HepG2 (cell line): Measurements from ENCODE around the gene APRT. TPM values are rescaled to one million over a fixed set of nuclear protein-coding genes. Genes with fewer than 3 reads are reported as not detected.

Source experiments
- ATAC-seq: fragments of 200-7000 bp; cut with Tn5 transposase; 3 replicates; pipeline ENCODE4 v1.9.1; 2020; ENCODE audit warnings: mild to moderate bottlenecking, moderate library complexity
- BruUV-seq: library from RNA; stranded (reverse); fragments of 400-500 nt; replicated peaks from 2 replicates; lab custom pipeline; 2021; lab: Mats Ljungman, UMichigan
- CTCF ChIA-PET: fragments of 300-600 bp; formaldehyde crosslinking; extraction: SDS; loops from one replicate; lab custom pipeline; 2021; ENCODE audit warnings: low total read pairs, inconsistent platforms, low intra/inter-chr PET ratio; lab: Yijun Ruan, JAX
- POLR2A ChIA-PET: fragments of 350-600 bp; sonication (Branson Sonifier 250); formaldehyde crosslinking; loops from one replicate; lab custom pipeline; 2020; ENCODE audit warnings: antibody characterized with exemption, inconsistent platforms; lab: Yijun Ruan, JAX
- DNase-seq: peaks from one replicate; pipeline ENCODE4 v3.0.0-alpha.2; 2015; ENCODE audit warnings: low spot score
- FAIRE-seq: peaks from 3 replicates; lab custom pipeline; 2011; peaks lifted over from hg19 to GRCh38; lab: Jason Lieb, UNC
- H2AFZ ChIP-seq: one replicate; pipeline ENCODE4 v1.6.1; 2011; ENCODE audit warnings: low read length, inconsistent platforms
- H3K27ac ChIP-seq: fragments of 300-600 bp; 3 replicates; pipeline ENCODE4 v1.8.0; 2011; ENCODE audit warnings: mixed run types, mild to moderate bottlenecking, mixed read lengths, low read length, inconsistent platforms; ENCODE audit not compliant: insufficient read depth; ENCODE audit errors: extremely low read length
- H3K27me3 ChIP-seq, 2 experiments: fragments of 200-600 bp in 1 of 2; 2 replicates in 1 of 2; 3 replicates in 1 of 2; pipeline versions ENCODE4 v1.6.0 to v1.8.0; 2011; ENCODE audit warnings: low read length in 2 of 2, mild to moderate bottlenecking in 2 of 2, moderate library complexity in 2 of 2, inconsistent platforms in 1 of 2; ENCODE audit not compliant: insufficient read depth in 2 of 2, control insufficient read depth in 1 of 2
- H3K36me3 ChIP-seq, 2 experiments: fragments of 200-600 bp in 1 of 2; replicated peaks in 1 of 2; 2 replicates in 1 of 2; 3 replicates in 1 of 2; pipeline versions ENCODE4 v1.5.1 to v1.8.0; 2011; ENCODE audit warnings: low read length in 2 of 2, inconsistent platforms in 1 of 2; ENCODE audit not compliant: insufficient read depth in 2 of 2, control insufficient read depth in 1 of 2
- H3K4me1 ChIP-seq: 2 replicates; pipeline ENCODE4 v1.5.1; 2012; ENCODE audit warnings: low read length, inconsistent platforms; ENCODE audit not compliant: insufficient read depth
- H3K4me2 ChIP-seq: 2 replicates; pipeline ENCODE4 v1.6.0; 2011; ENCODE audit warnings: low read depth, low read length, inconsistent platforms
- H3K4me3 ChIP-seq, 3 experiments: fragments of 200-600 bp in 1 of 3; sonication (generic), shearing (Covaris generic) in 1 of 3; replicated peaks in 1 of 3; 2 replicates each; pipeline ENCODE4 v1.5.1; 2011 to 2016; ENCODE audit warnings: low read length in 3 of 3, inconsistent platforms in 2 of 3, low read depth in 2 of 3, mild to moderate bottlenecking in 2 of 3, control low read depth in 1 of 3, mixed read lengths in 1 of 3; ENCODE audit not compliant: insufficient read depth in 1 of 3
- H3K79me2 ChIP-seq: one replicate; pipeline ENCODE4 v1.6.1; 2011; ENCODE audit warnings: low read length, inconsistent platforms; ENCODE audit not compliant: insufficient read depth
- H3K9ac ChIP-seq: 2 replicates; pipeline ENCODE4 v1.6.0; 2011; ENCODE audit warnings: mild to moderate bottlenecking, low read depth, low read length, inconsistent platforms; ENCODE audit not compliant: insufficient read depth
- H3K9me3 ChIP-seq: 2 replicates; pipeline ENCODE4 v1.5.1; 2012; ENCODE audit warnings: mild to moderate bottlenecking, low read length
- H4K20me1 ChIP-seq: 2 replicates; pipeline ENCODE4 v1.6.0; 2011; ENCODE audit warnings: inconsistent platforms, mild to moderate bottlenecking, low read length, moderate library complexity; ENCODE audit not compliant: insufficient read depth
- AGO1 ChIP-seq: fragments of 200-400 bp; formaldehyde crosslinking; IDR thresholded peaks from 2 replicates; pipeline ENCODE4 v1.6.1; 2017; ENCODE audit warnings: mild to moderate bottlenecking, low read depth, low read length, moderate library complexity; ENCODE audit not compliant: poor library complexity, severe bottlenecking
- BORCS8-MEF2B ChIP-seq: sonication (generic); formaldehyde crosslinking; IDR thresholded peaks from 2 replicates; pipeline ENCODE4 v1.8.0; 2022; ENCODE audit warnings: mild to moderate bottlenecking, missing genetic modification reagents
- CREB1 ChIP-seq, 2 experiments: fragments of 450-650 bp in 1 of 2; IDR thresholded peaks; 2 replicates each; pipeline ENCODE4 v1.6.1; 2016 to 2017; ENCODE audit warnings: control low read depth in 1 of 2, mild to moderate bottlenecking in 1 of 2, missing compliant biosample characterization in 1 of 2, missing genetic modification characterization in 1 of 2
- CREM ChIP-seq, 2 experiments: sonication (generic) in 1 of 2; formaldehyde crosslinking in 1 of 2; IDR thresholded peaks; 2 replicates each; pipeline versions ENCODE4 v1.4.0 to v1.6.1; 2016 to 2020; ENCODE audit warnings: antibody characterized with exemption in 1 of 2, mild to moderate bottlenecking in 1 of 2, missing genetic modification reagents in 1 of 2
- HNF4G ChIP-seq, 2 experiments: sonication (generic) in 1 of 2; formaldehyde crosslinking in 1 of 2; IDR thresholded peaks; 2 replicates each; pipeline versions ENCODE4 v1.4.0 to v1.6.1; 2011 to 2020; ENCODE audit warnings: borderline replicate concordance in 2 of 2, low read depth in 2 of 2, mild to moderate bottlenecking in 2 of 2, low read length in 1 of 2, missing genetic modification reagents in 1 of 2, moderate library complexity in 1 of 2
- NAIF1 ChIP-seq: sonication (generic); formaldehyde crosslinking; IDR thresholded peaks from 2 replicates; pipeline ENCODE4 v1.5.0; 2020; ENCODE audit warnings: mild to moderate bottlenecking, missing genetic modification reagents, borderline replicate concordance
- NRL ChIP-seq: sonication (generic); formaldehyde crosslinking; IDR thresholded peaks from 2 replicates; pipeline ENCODE4 v1.5.0; 2020; ENCODE audit warnings: missing genetic modification reagents, mild to moderate bottlenecking, moderate library complexity, borderline replicate concordance
- RCOR2 ChIP-seq: IDR thresholded peaks from 2 replicates; pipeline ENCODE4 v1.6.1; 2016; ENCODE audit warnings: missing biosample characterization, missing genetic modification reagents
- REXO4 ChIP-seq: sonication (generic); formaldehyde crosslinking; IDR thresholded peaks from 2 replicates; pipeline ENCODE4 v1.8.0; 2022; ENCODE audit warnings: missing genetic modification reagents, mild to moderate bottlenecking, borderline replicate concordance
- SAP130 ChIP-seq: IDR thresholded peaks from 2 replicates; pipeline ENCODE4 v1.6.1; 2016; ENCODE audit warnings: low read depth
- SMAD9 ChIP-seq: sonication (generic); formaldehyde crosslinking; IDR thresholded peaks from 2 replicates; pipeline ENCODE4 v1.5.1; 2020; ENCODE audit warnings: mild to moderate bottlenecking, missing genetic modification reagents
- ZNF383 ChIP-seq: sonication (generic); formaldehyde crosslinking; IDR thresholded peaks from 2 replicates; pipeline ENCODE4 v1.4.0; 2020; ENCODE audit warnings: missing genetic modification reagents, mild to moderate bottlenecking, borderline replicate concordance
- WGBS: methylation state at CpG from one replicate; pipeline ENCODE4 v1.1.6; 2017; ENCODE audit warnings: low lambda C conversion rate; 5-methylcytosine and 5-hydroxymethylcytosine counted together
- in situ Hi-C: cut with HindIII; loops from 2 replicates; pipeline ENCODE4 v1.10.0; 2017; ENCODE audit warnings: low pct_unique_long_range_greater_than_20kb; ENCODE audit not compliant: extremely low pct_ligation_motif_present
- intact Hi-C: fragments of 100-400 bp; cut with micrococcal nuclease; formaldehyde crosslinking; loops from one replicate; pipeline ENCODE4 v1.10.0; 2022; ENCODE audit not compliant: unreplicated experiment
- polyA plus RNA-seq, 8 experiments: library from polyadenylated mRNA; depleted of rRNA in 3 of 8; stranded (reverse) in 7 of 8; unstranded in 1 of 8; fragments of >200 nt; fragmentation: Illumina TruSeq in 4 of 8; extraction: Trizol in 4 of 8; gene quantifications; 2 replicates each; pipeline versions ENCODE4 v1.2.1 to v1.2.3, GENCODE V29; 2011 to 2016; ENCODE audit warnings: low read depth in 4 of 8, missing spikeins in 1 of 8, mixed read lengths in 1 of 8; ENCODE audit not compliant: insufficient read depth in 1 of 8
- total RNA-seq, 5 experiments: library from RNA; depleted of rRNA; stranded (reverse); fragments of >200 nt; fragmentation: Illumina TruSeq; extraction: Trizol; gene quantifications; 2 replicates each; pipeline ENCODE4 v1.2.3, GENCODE V29; 2016; ENCODE audit warnings: low read depth in 1 of 5
- TF ChIP-seq, protein P1 (sequence below): sonication (generic); formaldehyde crosslinking; IDR thresholded peaks from 2 replicates; pipeline ENCODE4 v1.8.0; 2022; ENCODE audit warnings: mild to moderate bottlenecking, missing genetic modification reagents, moderate library complexity
- TF ChIP-seq, protein P2 (sequence below): sonication (generic); formaldehyde crosslinking; conservative IDR thresholded peaks from 2 replicates; pipeline ENCODE4 v1.4.0; 2020; ENCODE audit warnings: missing genetic modification reagents
- TF ChIP-seq, protein P3 (sequence below): sonication (generic); formaldehyde crosslinking; IDR thresholded peaks from 2 replicates; pipeline ENCODE4 v1.5.0; 2020; ENCODE audit warnings: missing genetic modification reagents, mild to moderate bottlenecking, borderline replicate concordance
- TF ChIP-seq, protein P4 (sequence below): sonication (generic); formaldehyde crosslinking; conservative IDR thresholded peaks from 2 replicates; pipeline ENCODE4 v1.8.0; 2022; ENCODE audit warnings: missing genetic modification reagents

APRT gene
- total and polyA plus RNA-seq, 2 of the 13 experiments (the other 11 are each of a cell fraction or from before 2014, with no cell fraction given) = 155 to 242 TPM

DNA sequence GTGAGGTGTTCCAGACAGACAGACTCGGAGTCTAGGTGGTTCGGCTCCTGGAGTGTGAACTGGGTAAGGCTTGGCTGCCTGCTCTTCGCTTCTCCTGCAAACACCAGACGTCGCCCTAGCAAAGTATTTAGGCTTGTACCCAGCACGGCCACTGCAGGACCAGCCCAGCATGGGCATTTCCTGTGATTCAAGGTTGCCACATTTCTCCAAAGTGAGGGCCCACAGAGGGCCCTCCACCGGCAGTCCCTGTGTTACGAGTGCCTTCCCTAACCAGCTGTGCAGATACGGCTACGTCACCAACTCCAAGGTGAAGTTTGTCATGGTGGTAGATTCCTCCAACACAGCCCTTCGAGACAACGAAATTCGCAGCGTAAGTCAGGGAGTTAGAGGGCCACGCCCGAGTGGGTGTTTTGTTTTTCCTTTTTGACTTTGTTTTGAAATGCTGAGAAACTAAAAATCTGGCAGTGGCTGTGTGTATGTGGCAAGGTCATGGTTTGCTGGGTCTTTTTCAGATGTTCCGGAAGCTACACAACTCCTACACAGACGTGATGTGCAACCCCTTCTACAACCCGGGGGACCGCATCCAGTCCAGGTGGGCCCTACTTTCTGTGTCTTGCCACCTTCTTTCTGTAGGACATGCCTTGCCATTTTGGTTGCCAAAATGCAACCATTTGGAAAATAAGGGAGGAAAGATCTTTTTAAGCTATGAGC lies 47.8 kb upstream of the APRT start:
- Histone ChIP-seq H3K9ac (no peak overlapping the region), H3K36me3 (peaks cover 12 to 28% of the 10 kb centered on the region in 2 experiments), H2AFZ (no peak overlapping the region), H3K4me3 (no peak overlapping the region), H3K27me3 (no peaks in the 10 kb centered on the region; a peak in 1 of 5 replicates), H4K20me1 (no peaks in the 10 kb centered on the region), H3K27ac (no peak overlapping the region), H3K9me3 (no peaks in the 10 kb centered on the region), H3K4me2 (no peak overlapping the region), H3K4me1 (peaks cover 15% of the 10 kb centered on the region), H3K79me2 (peaks cover 12% of the 10 kb centered on the region)
- intact Hi-C loops (loop anchor here (5.0 kb wide), 2 partner anchors 42 to 102 kb away; no protein-coding TSS in a partner anchor), in situ Hi-C loops (loop anchor here (5.0 kb wide), 2 partner anchors 47 to 102 kb away; partner anchors contain the start of gene APRT)
- no peak for FAIRE-seq
- ChIA-PET CTCF (no interaction called here), POLR2A (no interaction called here)
- no peak for DNase-seq
- WGBS = 97% methylated on average over 20 of the region's 20 CpGs
- no peak for ATAC-seq
- BruUV-seq = no TSS peak
- TF ChIP-seq REXO4 (CRISPR knock-in tag) = no peak
- TF ChIP-seq CREM (IDR thresholded peaks at IDR 0.05) = no peak
- no peak for TF ChIP-seq CREM (CRISPR knock-in tag; IDR thresholded peaks at IDR 0.05)
- TF ChIP-seq, protein P1, sequence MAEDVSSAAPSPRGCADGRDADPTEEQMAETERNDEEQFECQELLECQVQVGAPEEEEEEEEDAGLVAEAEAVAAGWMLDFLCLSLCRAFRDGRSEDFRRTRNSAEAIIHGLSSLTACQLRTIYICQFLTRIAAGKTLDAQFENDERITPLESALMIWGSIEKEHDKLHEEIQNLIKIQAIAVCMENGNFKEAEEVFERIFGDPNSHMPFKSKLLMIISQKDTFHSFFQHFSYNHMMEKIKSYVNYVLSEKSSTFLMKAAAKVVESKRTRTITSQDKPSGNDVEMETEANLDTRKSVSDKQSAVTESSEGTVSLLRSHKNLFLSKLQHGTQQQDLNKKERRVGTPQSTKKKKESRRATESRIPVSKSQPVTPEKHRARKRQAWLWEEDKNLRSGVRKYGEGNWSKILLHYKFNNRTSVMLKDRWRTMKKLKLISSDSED (CRISPR knock-in tag) = no peak
- TF ChIP-seq NAIF1 (CRISPR knock-in tag) = no peak
- no peak for TF ChIP-seq AGO1
- TF ChIP-seq RCOR2 (CRISPR knock-in tag) = no peak
- TF ChIP-seq NRL (CRISPR knock-in tag) = no peak
- TF ChIP-seq, protein P2, sequence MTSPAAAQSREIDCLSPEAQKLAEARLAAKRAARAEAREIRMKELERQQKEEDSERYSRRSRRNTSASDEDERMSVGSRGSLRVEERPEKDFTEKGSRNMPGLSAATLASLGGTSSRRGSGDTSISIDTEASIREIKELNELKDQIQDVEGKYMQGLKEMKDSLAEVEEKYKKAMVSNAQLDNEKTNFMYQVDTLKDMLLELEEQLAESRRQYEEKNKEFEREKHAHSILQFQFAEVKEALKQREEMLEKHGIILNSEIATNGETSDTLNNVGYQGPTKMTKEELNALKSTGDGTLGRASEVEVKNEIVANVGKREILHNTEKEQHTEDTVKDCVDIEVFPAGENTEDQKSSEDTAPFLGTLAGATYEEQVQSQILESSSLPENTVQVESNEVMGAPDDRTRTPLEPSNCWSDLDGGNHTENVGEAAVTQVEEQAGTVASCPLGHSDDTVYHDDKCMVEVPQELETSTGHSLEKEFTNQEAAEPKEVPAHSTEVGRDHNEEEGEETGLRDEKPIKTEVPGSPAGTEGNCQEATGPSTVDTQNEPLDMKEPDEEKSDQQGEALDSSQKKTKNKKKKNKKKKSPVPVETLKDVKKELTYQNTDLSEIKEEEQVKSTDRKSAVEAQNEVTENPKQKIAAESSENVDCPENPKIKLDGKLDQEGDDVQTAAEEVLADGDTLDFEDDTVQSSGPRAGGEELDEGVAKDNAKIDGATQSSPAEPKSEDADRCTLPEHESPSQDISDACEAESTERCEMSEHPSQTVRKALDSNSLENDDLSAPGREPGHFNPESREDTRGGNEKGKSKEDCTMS (CRISPR knock-in tag) = no peak
- no peak for TF ChIP-seq BORCS8-MEF2B (CRISPR knock-in tag)
- TF ChIP-seq HNF4G (IDR thresholded peaks at IDR 0.05; ENCODE audit: borderline replicate concordance, low read depth, low read length) = no peak
- no peak for TF ChIP-seq HNF4G (CRISPR knock-in tag; IDR thresholded peaks at IDR 0.05; ENCODE audit: borderline replicate concordance, low read depth)
- TF ChIP-seq SMAD9 (CRISPR knock-in tag) = no peak
- no peak for TF ChIP-seq SAP130 (CRISPR knock-in tag)
- no peak for TF ChIP-seq ZNF383
- TF ChIP-seq, protein P3, sequence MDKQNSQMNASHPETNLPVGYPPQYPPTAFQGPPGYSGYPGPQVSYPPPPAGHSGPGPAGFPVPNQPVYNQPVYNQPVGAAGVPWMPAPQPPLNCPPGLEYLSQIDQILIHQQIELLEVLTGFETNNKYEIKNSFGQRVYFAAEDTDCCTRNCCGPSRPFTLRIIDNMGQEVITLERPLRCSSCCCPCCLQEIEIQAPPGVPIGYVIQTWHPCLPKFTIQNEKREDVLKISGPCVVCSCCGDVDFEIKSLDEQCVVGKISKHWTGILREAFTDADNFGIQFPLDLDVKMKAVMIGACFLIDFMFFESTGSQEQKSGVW = no peak
- TF ChIP-seq CREB1 (IDR thresholded peaks at IDR 0.05) = no peak
- no peak for TF ChIP-seq CREB1 (CRISPR knock-in tag; IDR thresholded peaks at IDR 0.05)
- TF ChIP-seq, protein P4, sequence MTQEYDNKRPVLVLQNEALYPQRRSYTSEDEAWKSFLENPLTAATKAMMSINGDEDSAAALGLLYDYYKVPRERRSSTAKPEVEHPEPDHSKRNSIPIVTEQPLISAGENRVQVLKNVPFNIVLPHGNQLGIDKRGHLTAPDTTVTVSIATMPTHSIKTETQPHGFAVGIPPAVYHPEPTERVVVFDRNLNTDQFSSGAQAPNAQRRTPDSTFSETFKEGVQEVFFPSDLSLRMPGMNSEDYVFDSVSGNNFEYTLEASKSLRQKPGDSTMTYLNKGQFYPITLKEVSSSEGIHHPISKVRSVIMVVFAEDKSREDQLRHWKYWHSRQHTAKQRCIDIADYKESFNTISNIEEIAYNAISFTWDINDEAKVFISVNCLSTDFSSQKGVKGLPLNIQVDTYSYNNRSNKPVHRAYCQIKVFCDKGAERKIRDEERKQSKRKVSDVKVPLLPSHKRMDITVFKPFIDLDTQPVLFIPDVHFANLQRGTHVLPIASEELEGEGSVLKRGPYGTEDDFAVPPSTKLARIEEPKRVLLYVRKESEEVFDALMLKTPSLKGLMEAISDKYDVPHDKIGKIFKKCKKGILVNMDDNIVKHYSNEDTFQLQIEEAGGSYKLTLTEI (CRISPR knock-in tag) = no peak
